Body of pancreas (tissue), 4 donors: ENCODE results near the gene TFPI.

ENCODE experiments used
- POLR2A ChIP-seq, 3 donors: fragments of 450-650 bp; IDR thresholded peaks; one replicate each; pipeline ENCODE4 v1.6.1; 2016; ENCODE audit warnings: antibody characterized with exemption in 3 of 3, mild to moderate bottlenecking in 2 of 3
- TF ChIP-seq, protein P1 (sequence below), 7 experiments: fragments of 450-650 bp in 4 of 7; fragments of 200-600 bp in 3 of 7; sonication (generic) in 3 of 7; IDR thresholded peaks; one replicate each; pipeline ENCODE4 v1.5.1; 2016 to 2019; ENCODE audit warnings: antibody characterized with exemption in 7 of 7

GRCh38 chr2:187485523-187485922, 68.7 kb downstream of the TFPI start:
- TF ChIP-seq, protein P1, sequence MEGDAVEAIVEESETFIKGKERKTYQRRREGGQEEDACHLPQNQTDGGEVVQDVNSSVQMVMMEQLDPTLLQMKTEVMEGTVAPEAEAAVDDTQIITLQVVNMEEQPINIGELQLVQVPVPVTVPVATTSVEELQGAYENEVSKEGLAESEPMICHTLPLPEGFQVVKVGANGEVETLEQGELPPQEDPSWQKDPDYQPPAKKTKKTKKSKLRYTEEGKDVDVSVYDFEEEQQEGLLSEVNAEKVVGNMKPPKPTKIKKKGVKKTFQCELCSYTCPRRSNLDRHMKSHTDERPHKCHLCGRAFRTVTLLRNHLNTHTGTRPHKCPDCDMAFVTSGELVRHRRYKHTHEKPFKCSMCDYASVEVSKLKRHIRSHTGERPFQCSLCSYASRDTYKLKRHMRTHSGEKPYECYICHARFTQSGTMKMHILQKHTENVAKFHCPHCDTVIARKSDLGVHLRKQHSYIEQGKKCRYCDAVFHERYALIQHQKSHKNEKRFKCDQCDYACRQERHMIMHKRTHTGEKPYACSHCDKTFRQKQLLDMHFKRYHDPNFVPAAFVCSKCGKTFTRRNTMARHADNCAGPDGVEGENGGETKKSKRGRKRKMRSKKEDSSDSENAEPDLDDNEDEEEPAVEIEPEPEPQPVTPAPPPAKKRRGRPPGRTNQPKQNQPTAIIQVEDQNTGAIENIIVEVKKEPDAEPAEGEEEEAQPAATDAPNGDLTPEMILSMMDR (IDR thresholded peaks at IDR 0.05) = no peak
- no peak for TF ChIP-seq POLR2A (IDR thresholded peaks at IDR 0.05)
